ENCODE measurements around the gene TBC1D8. TPM values are rescaled to one million over a fixed set of nuclear protein-coding genes. Genes with fewer than 3 reads are reported as not detected.

Gene TBC1D8
- 17.3 TPM for polyA plus RNA-seq
- long read RNA-seq, donor 1, partial matches to known transcripts = 0 of 5 reads
- long read RNA-seq, donor 1, other reads (novel, unspliced or antisense) = 5 of 5 reads
- long read RNA-seq, donor 2, partial matches to known transcripts = 100 of 126 reads
- long read RNA-seq, donor 2, other reads (novel, unspliced or antisense) = 25 of 126 reads
- long read RNA-seq, donor 3 = 0 reads
- long read RNA-seq, donor 4 = 0 reads
- long read RNA-seq, donor 5 = 0 reads
- long read RNA-seq, donor 6, partial matches to known transcripts = 5 of 5 reads
- long read RNA-seq, donor 6, other reads (novel, unspliced or antisense) = 0 of 5 reads
- long read RNA-seq, donor 7 = 0 reads
- long read RNA-seq, donor 8, partial matches to known transcripts = 0 of 37 reads
- long read RNA-seq, donor 8, other reads (novel, unspliced or antisense) = 37 of 37 reads
- long read RNA-seq, donor 9, partial matches to known transcripts = 22 of 37 reads
- long read RNA-seq, donor 9, other reads (novel, unspliced or antisense) = 14 of 37 reads
- long read RNA-seq, donor 10, partial matches to known transcripts = 0 of 14 reads
- long read RNA-seq, donor 10, other reads (novel, unspliced or antisense) = 14 of 14 reads
- long read RNA-seq, donor 11, partial matches to known transcripts = 0 of 9 reads
- long read RNA-seq, donor 11, other reads (novel, unspliced or antisense) = 9 of 9 reads

- Histone ChIP-seq H3K27me3 (ENCODE audit: control insufficient read depth, insufficient read depth, low read length) (peaks cover 2% of the 10 kb centered on the region), H3K4me1 (ENCODE audit: control insufficient read depth, insufficient read depth, low read length) (peaks cover 13% of the 10 kb centered on the region), H3K9me3 (ENCODE audit: control insufficient read depth, low read depth, low read length) (no peaks in the 10 kb centered on the region), H3K4me3 (ENCODE audit: low read length) (peak within 1 kb of the TSS; percentile 77), H3K36me3 (ENCODE audit: control insufficient read depth, insufficient read depth, low read length) (no peaks in the 10 kb centered on the region), H3K27ac (ENCODE audit: low read length) (peak within 1 kb of the TSS; percentile 49)
- WGBS (ENCODE audit: insufficient coverage, low lambda C conversion rate) = no CpG with 5 or more reads among the region's 81 CpGs
- peak; percentile 74 to 84 for DNase-seq
These were observed at the start of gene TBC1D8 for GRCh38 chr2:101151146-101151858. Gene TBC1D8, minus strand, starts transcription at chr2:101151382. Its CDS starts 129 bp downstream, at chr2:101151253.

- Histone ChIP-seq H3K4me3 (ENCODE audit: low read length) (no peak overlapping the region), H3K27ac (ENCODE audit: low read length) (no peak overlapping the region), H3K4me1 (ENCODE audit: control insufficient read depth, insufficient read depth, low read length) (peaks cover under 1% of the 10 kb centered on the region), H3K27me3 (ENCODE audit: control insufficient read depth, insufficient read depth, low read length) (no peaks in the 10 kb centered on the region), H3K9me3 (ENCODE audit: control insufficient read depth, low read depth, low read length) (no peaks in the 10 kb centered on the region), H3K36me3 (ENCODE audit: control insufficient read depth, insufficient read depth, low read length) (no peaks in the 10 kb centered on the region)
- no CpG with 5 or more reads among the region's 2 CpGs for WGBS (ENCODE audit: insufficient coverage, low lambda C conversion rate)
- no peak for DNase-seq
These were observed 49.5 kb upstream of the TBC1D8 start for GRCh38 chr2:101200676-101201075.

- H3K27me3 ChIP-seq (ENCODE audit: control insufficient read depth, insufficient read depth, low read length) = no peaks in the 10 kb centered on the region
- WGBS (ENCODE audit: insufficient coverage, low lambda C conversion rate) = 91% methylated on average over 7 of the region's 7 CpGs
- H3K36me3 ChIP-seq (ENCODE audit: control insufficient read depth, insufficient read depth, low read length) = no peaks in the 10 kb centered on the region
- no peaks in the 10 kb centered on the region for H3K9me3 ChIP-seq (ENCODE audit: control insufficient read depth, low read depth, low read length)
- no peak for DNase-seq
- H3K4me1 ChIP-seq (ENCODE audit: control insufficient read depth, insufficient read depth, low read length) = no peaks in the 10 kb centered on the region
- no peak overlapping the region for H3K27ac ChIP-seq (ENCODE audit: low read length)
- H3K4me3 ChIP-seq (ENCODE audit: low read length) = no peak overlapping the region
These were observed 48.1 kb upstream of the TBC1D8 start for GRCh38 chr2:101199251-101199791.

- no peak for DNase-seq
- Histone ChIP-seq H3K36me3 (ENCODE audit: control insufficient read depth, insufficient read depth, low read length) (no peaks in the 10 kb centered on the region), H3K9me3 (ENCODE audit: control insufficient read depth, low read depth, low read length) (no peaks in the 10 kb centered on the region), H3K27me3 (ENCODE audit: control insufficient read depth, insufficient read depth, low read length) (no peaks in the 10 kb centered on the region), H3K27ac (ENCODE audit: low read length) (no peak overlapping the region), H3K4me1 (ENCODE audit: control insufficient read depth, insufficient read depth, low read length) (no peaks in the 10 kb centered on the region), H3K4me3 (ENCODE audit: low read length) (no peak overlapping the region)
- 86% methylated on average over 6 of the region's 12 CpGs for WGBS (ENCODE audit: insufficient coverage, low lambda C conversion rate)
These were observed 46.6 kb upstream of the TBC1D8 start for GRCh38 chr2:101197814-101198213.

GRCh38 chr2:101197215-101197745 lies 46.1 kb upstream of the TBC1D8 start:
- Histone ChIP-seq H3K36me3 (ENCODE audit: control insufficient read depth, insufficient read depth, low read length) (no peaks in the 10 kb centered on the region), H3K9me3 (ENCODE audit: control insufficient read depth, low read depth, low read length) (no peaks in the 10 kb centered on the region), H3K27me3 (ENCODE audit: control insufficient read depth, insufficient read depth, low read length) (no peaks in the 10 kb centered on the region), H3K4me1 (ENCODE audit: control insufficient read depth, insufficient read depth, low read length) (no peaks in the 10 kb centered on the region), H3K27ac (ENCODE audit: low read length) (no peak overlapping the region), H3K4me3 (ENCODE audit: low read length) (no peak overlapping the region)
- DNase-seq = no peak
- 75% methylated on average over 1 of the region's 1 CpG for WGBS (ENCODE audit: insufficient coverage, low lambda C conversion rate)

GRCh38 chr2:101195871-101196661 lies 44.9 kb upstream of the TBC1D8 start:
- WGBS (ENCODE audit: insufficient coverage, low lambda C conversion rate) = no CpG with 5 or more reads among the region's 9 CpGs
- no peak overlapping the region for H3K27ac ChIP-seq (ENCODE audit: low read length)
- H3K27me3 ChIP-seq (ENCODE audit: control insufficient read depth, insufficient read depth, low read length) = no peaks in the 10 kb centered on the region
- H3K4me3 ChIP-seq (ENCODE audit: low read length) = no peak overlapping the region
- no peaks in the 10 kb centered on the region for H3K4me1 ChIP-seq (ENCODE audit: control insufficient read depth, insufficient read depth, low read length)
- no peaks in the 10 kb centered on the region for H3K36me3 ChIP-seq (ENCODE audit: control insufficient read depth, insufficient read depth, low read length)
- no peak for DNase-seq
- H3K9me3 ChIP-seq (ENCODE audit: control insufficient read depth, low read depth, low read length) = no peaks in the 10 kb centered on the region

GRCh38 chr2:101193033-101193626 lies 41.9 kb upstream of the TBC1D8 start:
- WGBS (ENCODE audit: insufficient coverage, low lambda C conversion rate) = no CpG with 5 or more reads among the region's 11 CpGs
- DNase-seq = no peak

GRCh38 chr2:101190747-101191516 lies 39.8 kb upstream of the TBC1D8 start:
- Histone ChIP-seq H3K4me1 (ENCODE audit: control insufficient read depth, insufficient read depth, low read length) (no peaks in the 10 kb centered on the region), H3K36me3 (ENCODE audit: control insufficient read depth, insufficient read depth, low read length) (no peaks in the 10 kb centered on the region), H3K27me3 (ENCODE audit: control insufficient read depth, insufficient read depth, low read length) (no peaks in the 10 kb centered on the region), H3K9me3 (ENCODE audit: control insufficient read depth, low read depth, low read length) (no peaks in the 10 kb centered on the region), H3K27ac (ENCODE audit: low read length) (no peak overlapping the region), H3K4me3 (ENCODE audit: low read length) (no peak overlapping the region)
- WGBS (ENCODE audit: insufficient coverage, low lambda C conversion rate) = 60% methylated on average over 1 of the region's 9 CpGs
- DNase-seq = no peak

More at GRCh38 chr2:101193033-101193626, 41.9 kb upstream of the TBC1D8 start:
- Histone ChIP-seq H3K27ac (ENCODE audit: low read length) (no peak overlapping the region), H3K9me3 (ENCODE audit: control insufficient read depth, low read depth, low read length) (no peaks in the 10 kb centered on the region), H3K4me1 (ENCODE audit: control insufficient read depth, insufficient read depth, low read length) (no peaks in the 10 kb centered on the region), H3K4me3 (ENCODE audit: low read length) (no peak overlapping the region), H3K36me3 (ENCODE audit: control insufficient read depth, insufficient read depth, low read length) (no peaks in the 10 kb centered on the region), H3K27me3 (ENCODE audit: control insufficient read depth, insufficient read depth, low read length) (no peaks in the 10 kb centered on the region)
